ENCODE measurements around the gene SLC15A4. TPM values are rescaled to one million over a fixed set of nuclear protein-coding genes. Genes with fewer than 3 reads are reported as not detected.
A peak's percentile ranks its signal among the peaks of the same experiment; 100 is the strongest.

The SLC15A4 gene
- 24.6 and 28.8 TPM in 2 replicates for total RNA-seq (ENCODE audit: low replicate concordance)
- long read RNA-seq, partial matches to known transcripts = 13 of 17 reads
- long read RNA-seq, other reads (novel, unspliced or antisense) = 3 of 17 reads

DNA sequence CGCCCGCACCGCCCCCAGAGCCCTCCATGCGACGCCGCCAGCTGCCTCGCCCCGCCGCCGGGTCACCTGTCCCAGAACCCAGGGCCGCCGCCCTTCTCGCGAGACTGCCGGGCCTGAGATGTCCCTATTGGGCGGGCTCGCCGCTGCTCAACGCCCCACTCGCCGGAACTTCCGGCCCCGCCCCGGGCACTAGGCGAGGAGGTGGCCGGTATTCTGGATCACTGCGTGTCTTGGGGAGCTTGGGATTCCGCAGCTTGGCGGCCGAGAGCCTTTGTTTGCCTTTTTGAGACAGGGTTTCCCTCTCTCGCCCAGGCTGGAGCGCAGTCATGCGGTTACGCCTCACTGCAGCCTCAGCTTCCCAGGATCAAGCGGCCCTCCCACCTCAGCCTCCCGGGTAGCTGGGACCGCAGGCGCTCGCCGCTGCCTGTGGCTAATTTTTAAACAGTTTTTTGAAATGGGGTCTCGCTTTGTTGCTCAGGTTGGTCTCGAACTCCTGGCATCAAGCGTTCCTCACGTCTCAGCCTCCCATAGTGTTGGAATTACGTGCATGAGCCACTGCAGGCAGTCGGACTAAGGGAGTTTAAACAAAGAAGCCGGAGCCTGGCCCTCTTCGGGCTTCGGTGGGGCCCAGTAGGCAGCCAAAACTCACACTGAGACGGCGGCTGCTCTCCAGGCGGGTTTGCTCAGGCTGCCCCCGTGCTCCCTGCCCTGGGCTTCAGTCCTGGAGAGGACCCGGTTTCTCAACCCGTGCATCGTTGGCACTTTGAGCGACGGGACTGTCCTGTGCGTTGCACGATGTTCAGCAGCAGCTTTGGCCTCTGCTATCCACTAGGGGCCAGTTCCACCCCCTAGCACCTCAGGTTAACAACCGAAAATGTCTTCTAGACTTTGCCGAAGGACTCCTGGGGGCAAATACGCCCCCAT, at the start of gene SLC15A4:
SLC15A4 (minus strand) TSS at position 43 of the 924 bp plus-strand sequence; CDS start at position 28, 15 bp downstream.
- H3K9me3 Mint-ChIP-seq = no peaks in the 10 kb centered on the region
- TF ChIP-seq, protein P1, sequence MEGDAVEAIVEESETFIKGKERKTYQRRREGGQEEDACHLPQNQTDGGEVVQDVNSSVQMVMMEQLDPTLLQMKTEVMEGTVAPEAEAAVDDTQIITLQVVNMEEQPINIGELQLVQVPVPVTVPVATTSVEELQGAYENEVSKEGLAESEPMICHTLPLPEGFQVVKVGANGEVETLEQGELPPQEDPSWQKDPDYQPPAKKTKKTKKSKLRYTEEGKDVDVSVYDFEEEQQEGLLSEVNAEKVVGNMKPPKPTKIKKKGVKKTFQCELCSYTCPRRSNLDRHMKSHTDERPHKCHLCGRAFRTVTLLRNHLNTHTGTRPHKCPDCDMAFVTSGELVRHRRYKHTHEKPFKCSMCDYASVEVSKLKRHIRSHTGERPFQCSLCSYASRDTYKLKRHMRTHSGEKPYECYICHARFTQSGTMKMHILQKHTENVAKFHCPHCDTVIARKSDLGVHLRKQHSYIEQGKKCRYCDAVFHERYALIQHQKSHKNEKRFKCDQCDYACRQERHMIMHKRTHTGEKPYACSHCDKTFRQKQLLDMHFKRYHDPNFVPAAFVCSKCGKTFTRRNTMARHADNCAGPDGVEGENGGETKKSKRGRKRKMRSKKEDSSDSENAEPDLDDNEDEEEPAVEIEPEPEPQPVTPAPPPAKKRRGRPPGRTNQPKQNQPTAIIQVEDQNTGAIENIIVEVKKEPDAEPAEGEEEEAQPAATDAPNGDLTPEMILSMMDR (conservative IDR thresholded peaks at IDR 0.05) = peak; percentile 50
- H3K4me3 Mint-ChIP-seq = peak within 1 kb of the TSS; percentile 91
- peaks cover 36% of the 10 kb centered on the region for H3K4me1 Mint-ChIP-seq (ENCODE audit: unreplicated experiment)
- peak within 1 kb of the TSS; percentile 91 for H3K27ac Mint-ChIP-seq
- DNase-seq (ENCODE audit: extremely low spot score, unreplicated experiment) = peak; percentile 98
- H3K36me3 Mint-ChIP-seq = peaks cover 15% of the 10 kb centered on the region
- no peaks in the 10 kb centered on the region for H3K27me3 Mint-ChIP-seq

DNA sequence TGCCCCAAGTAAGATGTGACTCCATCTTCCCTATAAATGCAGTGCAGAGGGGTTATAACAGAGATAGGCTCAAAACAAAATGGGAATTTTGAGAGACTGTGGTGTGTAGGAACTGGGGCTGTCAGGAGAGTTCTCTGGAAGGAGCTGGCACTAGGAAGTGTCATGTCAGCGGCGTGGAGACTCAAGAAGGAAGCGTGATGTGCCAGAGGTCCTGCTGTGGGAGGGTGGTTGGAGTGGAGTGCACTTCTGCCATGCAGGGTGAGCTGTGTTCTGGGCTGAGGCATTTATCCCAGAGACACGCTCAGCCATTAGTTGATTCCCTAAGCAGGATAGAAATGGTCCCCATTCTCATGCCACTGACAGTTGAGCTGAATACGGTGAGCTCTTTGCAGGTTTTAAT, 48.5 kb upstream of the SLC15A4 start:
- Mint-ChIP-seq H3K4me1 (ENCODE audit: unreplicated experiment) (peaks cover 3% of the 10 kb centered on the region), H3K4me3 (no peak overlapping the region), H3K9me3 (peaks cover 5% of the 10 kb centered on the region), H3K27me3 (no peaks in the 10 kb centered on the region), H3K27ac (no peak overlapping the region), H3K36me3 (peaks cover 3% of the 10 kb centered on the region)
- TF ChIP-seq, protein P1 (conservative IDR thresholded peaks at IDR 0.05) = no peak
- no peak for DNase-seq (ENCODE audit: extremely low spot score, unreplicated experiment)

DNA sequence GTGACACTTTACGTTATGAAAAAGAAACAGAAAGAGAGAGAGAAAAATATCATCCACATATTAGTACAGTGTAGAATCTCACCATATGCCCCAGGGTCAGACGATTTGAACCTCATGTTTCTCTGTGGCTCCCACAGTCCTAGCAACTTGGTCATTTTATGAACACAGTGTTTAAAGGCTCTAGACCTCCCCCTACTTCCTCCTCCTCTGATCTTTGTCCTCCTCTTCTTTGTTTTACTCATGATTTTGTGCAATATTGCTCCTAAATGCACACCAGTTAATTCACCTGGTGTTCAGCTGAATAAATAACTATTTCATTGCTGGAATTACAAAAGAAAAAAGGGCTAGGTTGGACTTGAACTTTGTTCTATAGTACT, 47.7 kb upstream of the SLC15A4 start:
- Mint-ChIP-seq H3K4me1 (ENCODE audit: unreplicated experiment) (peaks cover 3% of the 10 kb centered on the region), H3K9me3 (peaks cover 5% of the 10 kb centered on the region), H3K27ac (no peak overlapping the region), H3K27me3 (no peaks in the 10 kb centered on the region), H3K4me3 (no peak overlapping the region), H3K36me3 (peaks cover 3% of the 10 kb centered on the region)
- TF ChIP-seq, protein P1 (conservative IDR thresholded peaks at IDR 0.05) = no peak
- DNase-seq (ENCODE audit: extremely low spot score, unreplicated experiment) = no peak

DNA sequence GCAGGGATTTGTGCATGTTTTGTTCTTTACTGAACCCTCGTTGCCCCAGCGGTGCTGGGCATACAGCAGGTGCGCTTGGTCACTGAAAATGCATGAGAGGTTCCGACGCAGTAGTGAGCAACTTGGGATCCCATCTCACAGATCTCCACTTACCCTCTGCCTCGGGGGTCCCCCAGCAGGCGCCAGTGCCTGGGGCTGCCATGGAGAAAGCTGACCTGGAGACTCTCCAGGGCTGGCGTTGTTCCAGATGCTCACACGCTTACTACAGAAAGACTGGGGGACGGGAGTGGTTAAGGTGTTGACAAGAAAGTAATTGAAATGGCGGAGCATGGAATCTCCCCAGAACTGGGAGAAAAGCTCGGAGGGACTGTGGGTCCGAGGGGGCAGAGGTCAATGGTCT, 43.7 kb upstream of the SLC15A4 start:
- H3K36me3 Mint-ChIP-seq = no peaks in the 10 kb centered on the region
- no peaks in the 10 kb centered on the region for H3K27me3 Mint-ChIP-seq
- peaks cover 9% of the 10 kb centered on the region for H3K4me1 Mint-ChIP-seq (ENCODE audit: unreplicated experiment)
- no peak for DNase-seq (ENCODE audit: extremely low spot score, unreplicated experiment)
- no peaks in the 10 kb centered on the region for H3K9me3 Mint-ChIP-seq
- TF ChIP-seq, protein P1 (conservative IDR thresholded peaks at IDR 0.05) = no peak
- H3K4me3 Mint-ChIP-seq = no peak overlapping the region
- no peak overlapping the region for H3K27ac Mint-ChIP-seq

DNA sequence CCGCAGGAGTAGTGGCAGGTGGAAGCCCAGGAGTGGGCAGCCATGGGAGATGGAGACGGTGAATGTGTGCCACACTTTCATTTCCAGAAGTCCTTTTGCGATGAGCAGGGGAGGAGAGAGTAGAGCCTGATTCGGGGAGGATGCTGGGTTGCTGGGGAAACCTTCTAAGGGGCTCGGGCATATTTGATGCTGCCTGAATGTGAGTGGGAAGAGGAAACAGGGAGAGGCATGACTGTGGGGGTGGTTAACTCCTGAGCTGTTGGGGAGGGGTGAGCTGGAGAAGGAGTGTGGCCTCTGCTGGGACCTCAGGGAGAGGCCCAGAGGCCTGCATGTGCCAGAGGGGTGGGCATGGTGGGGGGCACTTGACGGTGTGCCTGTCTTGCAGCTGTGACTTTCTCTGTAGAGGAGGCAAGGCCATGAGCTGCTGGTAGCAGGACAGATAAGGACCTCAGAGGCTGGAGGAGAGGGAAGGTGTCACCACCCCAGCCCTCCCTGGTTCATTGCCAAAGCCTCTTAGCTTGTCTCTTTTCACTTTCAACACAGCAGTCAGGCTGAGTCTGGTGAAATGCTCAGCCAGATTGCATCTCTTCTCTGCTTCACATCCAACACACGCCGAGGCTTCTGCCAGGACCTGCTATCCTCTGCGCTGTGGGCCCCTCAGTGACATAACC, 40.9 kb upstream of the SLC15A4 start:
- peak overlapping the region; percentile 7 for H3K27ac Mint-ChIP-seq
- H3K36me3 Mint-ChIP-seq = no peaks in the 10 kb centered on the region

More for the DNA sequence above, 40.9 kb upstream of the SLC15A4 start:
- H3K4me3 Mint-ChIP-seq = no peak overlapping the region
- H3K27me3 Mint-ChIP-seq = peaks cover 8% of the 10 kb centered on the region
- peaks cover 16% of the 10 kb centered on the region for H3K4me1 Mint-ChIP-seq (ENCODE audit: unreplicated experiment)
- H3K9me3 Mint-ChIP-seq = no peaks in the 10 kb centered on the region
- no peak for DNase-seq (ENCODE audit: extremely low spot score, unreplicated experiment)
- TF ChIP-seq, protein P1 (conservative IDR thresholded peaks at IDR 0.05) = no peak
